Endodermal cell (in vitro differentiated cells): Measurements from ENCODE around the gene CSNK1G1. TPM values are rescaled to one million over a fixed set of nuclear protein-coding genes. Genes with fewer than 3 reads are reported as not detected.

Source experiments
- DNase-seq: peaks from one replicate; pipeline ENCODE4 v3.0.0-alpha.2; 2017
- H3K27ac ChIP-seq: 2 replicates; pipeline ENCODE4 v1.5.1; 2013; ENCODE audit warnings: mild to moderate bottlenecking, low read depth, low read length, moderate library complexity
- H3K27me3 ChIP-seq: 2 replicates; pipeline ENCODE4 v1.6.1; 2013; ENCODE audit warnings: mild to moderate bottlenecking, low read length, moderate library complexity; ENCODE audit not compliant: insufficient read depth, control insufficient read depth, poor library complexity, severe bottlenecking
- H3K36me3 ChIP-seq: 2 replicates; pipeline ENCODE4 v1.7.0; 2013; ENCODE audit warnings: mild to moderate bottlenecking, low read length, moderate library complexity; ENCODE audit not compliant: control insufficient read depth, insufficient read depth
- H3K4me1 ChIP-seq: one replicate; pipeline ENCODE4 v1.7.0; 2013; ENCODE audit warnings: low read length; ENCODE audit not compliant: control insufficient read depth, insufficient read depth
- H3K4me3 ChIP-seq: 2 replicates; pipeline ENCODE4 v1.5.1; 2013; ENCODE audit warnings: mild to moderate bottlenecking, low read length, moderate library complexity
- H3K9ac ChIP-seq: 2 replicates; pipeline ENCODE4 v1.6.1; 2013; ENCODE audit warnings: mild to moderate bottlenecking, low read length, moderate library complexity; ENCODE audit not compliant: poor library complexity, severe bottlenecking; ENCODE audit errors: extremely low read depth
- H3K9me3 ChIP-seq: 2 replicates; pipeline ENCODE4 v1.6.1; 2013; ENCODE audit warnings: mild to moderate bottlenecking, low read length, moderate library complexity; ENCODE audit not compliant: control insufficient read depth
- H3K27ac Mint-ChIP-seq: 2 replicates; pipeline ENCODE4 v1.8.0; 2020; ENCODE audit warnings: mixed read lengths
- H3K27me3 Mint-ChIP-seq: 2 replicates; pipeline ENCODE4 v1.8.0; 2021; ENCODE audit warnings: mild to moderate bottlenecking, mixed read lengths; ENCODE audit not compliant: insufficient read depth
- H3K36me3 Mint-ChIP-seq: 2 replicates; pipeline ENCODE4 v1.8.0; 2020; ENCODE audit warnings: low read depth, mixed read lengths
- H3K4me1 Mint-ChIP-seq: 2 replicates; pipeline ENCODE4 v1.8.0; 2020; ENCODE audit warnings: mixed read lengths
- H3K4me3 Mint-ChIP-seq: 2 replicates; pipeline ENCODE4 v1.8.0; 2020; ENCODE audit warnings: mild to moderate bottlenecking, moderate library complexity, mixed read lengths
- H3K9me3 Mint-ChIP-seq: 2 replicates; pipeline ENCODE4 v1.8.0; 2020; ENCODE audit warnings: mild to moderate bottlenecking, mixed read lengths
- WGBS, 2 experiments: methylation state at CpG; one replicate each; pipeline versions ENCODE4 v1.1.5 to v1.1.7; 2013; ENCODE audit warnings: missing lambda C conversion rate in 2 of 2, mixed read lengths in 1 of 2; ENCODE audit not compliant: insufficient coverage in 1 of 2, insufficient read length in 1 of 2; 5-methylcytosine and 5-hydroxymethylcytosine counted together
- total RNA-seq, 2 donors: library from RNA; stranded (reverse); fragmentation: NEBNext Ultra II Directional in 1 of 2; extraction: Animal tissue kit (Norgen Biotek cat#: 25700) in 1 of 2; gene quantifications; 2 replicates in 1 of 2; 3 replicates in 1 of 2; pipeline ENCODE4 v1.2.1, GENCODE V29; 2021
- TF ChIP-seq, protein P1 (sequence below): fragments of 200-600 bp; sonication (generic); conservative IDR thresholded peaks from 2 replicates; pipeline ENCODE4 v1.5.0; 2021; ENCODE audit warnings: antibody characterized with exemption, mild to moderate bottlenecking

Gene CSNK1G1
- total RNA-seq, 2 donors from 2014 or later = 24.5 to 31.4 TPM

DNA sequence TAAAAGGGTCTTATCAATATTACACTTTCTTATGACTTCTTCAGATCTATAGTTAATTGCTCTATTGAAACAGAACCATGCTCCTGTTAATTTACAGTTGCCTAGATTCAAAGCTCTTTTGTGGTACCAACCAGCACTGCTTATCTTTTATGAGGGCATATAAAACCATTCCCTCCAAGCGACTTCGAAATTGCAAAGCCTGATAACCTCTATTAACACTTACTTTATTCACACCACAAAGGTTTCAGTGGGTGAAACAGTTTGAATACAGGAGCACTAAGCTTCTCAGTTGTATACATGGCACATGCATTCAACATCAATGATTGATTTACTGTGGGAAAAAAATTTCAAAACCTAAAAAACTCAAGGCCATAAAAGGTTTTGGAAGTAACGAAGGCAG, 118.3 kb downstream of the CSNK1G1 start:
- Mint-ChIP-seq H3K4me3 (no peak overlapping the region), H3K9me3 (no peaks in the 10 kb centered on the region), H3K36me3 (peaks cover 2% of the 10 kb centered on the region), H3K27ac (no peak overlapping the region), H3K27me3 (no peaks in the 10 kb centered on the region), H3K4me1 (peaks cover 21% of the 10 kb centered on the region)
- Histone ChIP-seq H3K36me3 (no peaks in the 10 kb centered on the region), H3K27ac (peak overlapping the region; percentile 5), H3K4me3 (no peak overlapping the region), H3K27me3 (no peaks in the 10 kb centered on the region), H3K9ac (no peak overlapping the region), H3K4me1 (no peaks in the 10 kb centered on the region), H3K9me3 (no peaks in the 10 kb centered on the region)
- TF ChIP-seq, protein P1, sequence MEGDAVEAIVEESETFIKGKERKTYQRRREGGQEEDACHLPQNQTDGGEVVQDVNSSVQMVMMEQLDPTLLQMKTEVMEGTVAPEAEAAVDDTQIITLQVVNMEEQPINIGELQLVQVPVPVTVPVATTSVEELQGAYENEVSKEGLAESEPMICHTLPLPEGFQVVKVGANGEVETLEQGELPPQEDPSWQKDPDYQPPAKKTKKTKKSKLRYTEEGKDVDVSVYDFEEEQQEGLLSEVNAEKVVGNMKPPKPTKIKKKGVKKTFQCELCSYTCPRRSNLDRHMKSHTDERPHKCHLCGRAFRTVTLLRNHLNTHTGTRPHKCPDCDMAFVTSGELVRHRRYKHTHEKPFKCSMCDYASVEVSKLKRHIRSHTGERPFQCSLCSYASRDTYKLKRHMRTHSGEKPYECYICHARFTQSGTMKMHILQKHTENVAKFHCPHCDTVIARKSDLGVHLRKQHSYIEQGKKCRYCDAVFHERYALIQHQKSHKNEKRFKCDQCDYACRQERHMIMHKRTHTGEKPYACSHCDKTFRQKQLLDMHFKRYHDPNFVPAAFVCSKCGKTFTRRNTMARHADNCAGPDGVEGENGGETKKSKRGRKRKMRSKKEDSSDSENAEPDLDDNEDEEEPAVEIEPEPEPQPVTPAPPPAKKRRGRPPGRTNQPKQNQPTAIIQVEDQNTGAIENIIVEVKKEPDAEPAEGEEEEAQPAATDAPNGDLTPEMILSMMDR = no peak
- no peak for DNase-seq
- WGBS, 2 experiments = 89 to 100% methylated on average over 1 to 3 of the region's 3 CpGs

DNA sequence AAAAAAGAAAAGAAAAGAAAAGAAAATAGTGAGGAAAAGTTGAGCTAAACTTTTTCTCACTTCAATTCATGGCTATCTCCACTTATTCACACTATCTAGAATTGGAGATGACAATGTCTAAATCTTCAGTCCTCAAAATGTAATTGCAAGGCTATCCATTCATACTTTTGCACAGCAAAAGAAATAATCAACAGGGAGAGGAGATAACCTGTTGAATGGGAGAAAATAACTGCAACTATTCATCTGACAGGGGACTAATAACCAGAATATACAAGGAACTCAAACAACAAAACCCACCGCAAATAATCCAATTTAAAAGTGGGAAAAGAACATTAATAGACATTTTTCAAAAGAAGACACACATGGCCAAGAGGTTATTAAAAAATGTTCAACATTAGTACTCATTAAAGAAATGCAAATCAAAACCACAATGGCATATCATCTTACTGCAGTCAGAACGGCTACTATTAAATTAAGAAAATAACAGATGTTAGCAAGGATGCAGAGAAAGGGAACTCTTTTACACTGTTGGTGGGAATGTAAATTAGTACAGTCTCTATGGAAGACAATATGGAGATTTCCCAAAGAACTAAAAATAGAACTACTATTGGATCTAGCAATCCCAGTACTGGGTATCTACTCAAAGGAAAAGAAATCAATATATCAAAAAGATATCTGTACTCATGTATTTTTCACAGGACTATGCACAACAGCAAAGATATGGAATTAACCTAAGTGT, 119.6 kb downstream of the CSNK1G1 start:
- Mint-ChIP-seq H3K4me3 (no peak overlapping the region), H3K4me1 (peaks cover 24% of the 10 kb centered on the region)
- 83 to 100% methylated on average over 1 to 2 of the region's 2 CpGs for WGBS, 2 experiments

DNA sequence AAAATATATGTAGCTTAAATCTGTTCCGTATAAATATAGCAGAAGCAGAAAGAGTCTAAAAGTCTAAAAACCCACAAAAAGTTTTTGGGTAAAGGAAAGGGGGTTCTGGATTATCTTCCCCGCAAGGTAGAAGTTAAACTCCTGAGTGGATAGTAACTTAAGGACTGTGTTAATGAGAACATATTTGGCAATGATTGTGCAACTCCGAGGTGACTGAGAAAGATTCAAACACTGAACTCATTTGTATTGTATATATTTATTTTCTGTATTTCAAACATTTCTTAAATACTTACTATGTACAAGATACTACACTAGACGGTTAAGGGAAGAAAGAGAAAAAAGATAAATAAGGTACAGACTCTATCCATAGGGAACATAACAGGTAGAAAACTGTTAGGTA, 120.4 kb downstream of the CSNK1G1 start:
- Mint-ChIP-seq H3K9me3 (no peaks in the 10 kb centered on the region), H3K4me1 (peaks cover 24% of the 10 kb centered on the region), H3K27ac (no peak overlapping the region), H3K27me3 (no peaks in the 10 kb centered on the region), H3K4me3 (no peak overlapping the region), H3K36me3 (no peaks in the 10 kb centered on the region)
- TF ChIP-seq, protein P1 = no peak
- H3K9me3 ChIP-seq = no peaks in the 10 kb centered on the region
- 77 to 97% methylated on average over 2 to 3 of the region's 4 CpGs for WGBS, 2 experiments
- H3K36me3 ChIP-seq = no peaks in the 10 kb centered on the region
- no peak for DNase-seq
- H3K4me1 ChIP-seq = no peaks in the 10 kb centered on the region
- H3K27ac ChIP-seq = no peak overlapping the region
- H3K4me3 ChIP-seq = no peak overlapping the region
- H3K27me3 ChIP-seq = no peaks in the 10 kb centered on the region
- no peak overlapping the region for H3K9ac ChIP-seq

More for the DNA sequence above, 119.6 kb downstream of the CSNK1G1 start:
- Histone ChIP-seq H3K27ac (no peak overlapping the region), H3K9ac (no peak overlapping the region), H3K4me1 (no peaks in the 10 kb centered on the region), H3K4me3 (no peak overlapping the region), H3K9me3 (no peaks in the 10 kb centered on the region), H3K27me3 (no peaks in the 10 kb centered on the region), H3K36me3 (no peaks in the 10 kb centered on the region)
- Mint-ChIP-seq H3K36me3 (no peaks in the 10 kb centered on the region), H3K27ac (no peak overlapping the region), H3K9me3 (no peaks in the 10 kb centered on the region), H3K27me3 (no peaks in the 10 kb centered on the region)
- DNase-seq = no peak
- TF ChIP-seq, protein P1 = no peak
